Ovary (tissue), 9 donors: ENCODE data around the gene MKS1. TPM values are rescaled to one million over a fixed set of nuclear protein-coding genes. Genes with fewer than 3 reads are reported as not detected.

Experiments
- DNase-seq, 5 donors: peaks; one replicate each; pipeline ENCODE4 v3.0.0-alpha.2; 2019 to 2020
- H3K27ac ChIP-seq, 2 donors: fragments of 200-600 bp; one replicate each; pipeline versions ENCODE4 v1.5.1 to v1.8.0; 2019 to 2022
- H3K27me3 ChIP-seq: fragments of 200-600 bp; one replicate; pipeline ENCODE4 v1.8.0; 2022
- H3K36me3 ChIP-seq: fragments of 200-600 bp; sonication (generic); one replicate; pipeline ENCODE4 v1.5.1; 2019
- H3K4me1 ChIP-seq: one replicate; pipeline ENCODE4 v1.8.1; 2013; ENCODE audit warnings: mild to moderate bottlenecking, moderate library complexity; ENCODE audit not compliant: insufficient read depth
- H3K4me3 ChIP-seq: fragments of 200-600 bp; sonication (generic); one replicate; pipeline ENCODE4 v1.5.1; 2017
- H3K9me3 ChIP-seq, 2 donors: fragments of 200-600 bp in 1 of 2; sonication (generic) in 1 of 2; one replicate each; pipeline versions ENCODE4 v1.5.1 to v1.8.1; 2013 to 2019; ENCODE audit warnings: mild to moderate bottlenecking in 1 of 2, moderate library complexity in 1 of 2
- CTCF ChIP-seq, 3 donors: fragments of 450-650 bp in 2 of 3; fragments of 200-600 bp in 1 of 3; IDR thresholded peaks; one replicate each; pipeline versions ENCODE4 v1.5.1 to v1.8.0; 2016 to 2022; ENCODE audit warnings: antibody characterized with exemption in 3 of 3, mild to moderate bottlenecking in 1 of 3
- EP300 ChIP-seq: sonication (generic); formaldehyde crosslinking; IDR thresholded peaks from one replicate; pipeline ENCODE4 v1.6.1; 2017; ENCODE audit warnings: antibody characterized with exemption
- POLR2A ChIP-seq: fragments of 450-650 bp; IDR thresholded peaks from one replicate; pipeline ENCODE4 v1.6.1; 2017; ENCODE audit warnings: antibody characterized with exemption, mild to moderate bottlenecking, moderate library complexity
- WGBS, 3 donors: extraction: QIAGEN DNeasy Blood & Tissue Kit in 1 of 3; methylation state at CpG; one replicate each; pipeline versions ENCODE4 v1.1.5 to v1.1.7; 2013 to 2017; 5-methylcytosine and 5-hydroxymethylcytosine counted together
- intact Hi-C, 4 donors: fragments of 100-400 bp; cut with DNase I; formaldehyde crosslinking; loops; one replicate each; pipeline versions ENCODE4 v1.11.0 to v1.15.1; 2022 to 2023
- polyA plus RNA-seq, 2 donors: library from polyadenylated mRNA; stranded (reverse); fragments of 200-250 nt in 1 of 2; fragments of 350-450 nt in 1 of 2; fragmentation: Illumina TruSeq in 1 of 2; extraction: RNeasy Lipid Tissue Mini Kit (QIAGEN cat#74804) in 1 of 2; gene quantifications; one replicate each; pipeline ENCODE4 v1.2.3, GENCODE V29; 2013 to 2014
- total RNA-seq, 7 donors: library from RNA; depleted of rRNA in 2 of 7; stranded (reverse); fragments of >200 nt in 2 of 7; fragmentation: NEBNext Ultra II Directional in 3 of 7; extraction: Animal tissue kit (Norgen Biotek cat#: 25700) in 3 of 7; gene quantifications; one replicate each; pipeline versions ENCODE4 v1.1.0 to v1.2.4, GENCODE V29; 2016 to 2023
- donor health status: DM: no; HTN: no; CAD: no; lungs with moderate emphysema.
- donor health status: DM: no; HTN: no; CAD: no.
- donor health status: Bipolar disorder and iron deficiency.
- donor health status: DM: yes; HTN: yes; CAD: no.
- donor health status: DM: no; HTN: no; CAD: no.
- donor health status: DM: yes; HTN: yes; CAD: no.

Gene MKS1
- total and polyA plus RNA-seq, 9 donors: 10.0 to 26.0 (median 18.5) TPM

DNA sequence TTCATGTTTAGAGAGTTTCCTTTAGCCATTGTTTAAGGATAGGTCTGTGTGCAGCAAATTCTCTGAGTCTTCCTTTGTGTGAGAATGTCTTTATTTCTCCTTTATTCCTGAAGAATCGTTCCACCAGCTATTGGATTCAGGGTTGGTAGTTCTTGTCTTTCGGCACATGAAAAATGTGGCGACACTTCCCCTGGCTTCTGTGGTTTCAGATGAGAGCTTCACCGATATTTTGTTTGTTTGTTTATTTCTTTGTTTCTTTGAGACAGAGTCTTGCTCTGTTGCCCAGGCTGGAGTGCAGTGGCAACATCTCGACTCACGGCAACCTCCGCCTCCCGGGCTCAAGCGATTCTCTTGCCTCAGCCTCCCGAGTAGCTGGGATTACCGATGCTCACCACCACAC lies 43.1 kb upstream of the MKS1 start:
- Histone ChIP-seq H3K4me1 (no peaks in the 10 kb centered on the region), H3K9me3 (no peaks in the 10 kb centered on the region), H3K4me3 (no peak overlapping the region), H3K27me3 (no peaks in the 10 kb centered on the region), H3K36me3 (no peaks in the 10 kb centered on the region), H3K27ac (no peak overlapping the region)
- TF ChIP-seq EP300 (no peak), CTCF (IDR thresholded peaks at IDR 0.05) (no peak), POLR2A (no peak)
- DNase-seq: no peak
- intact Hi-C loops: no loop called here
- WGBS, 3 donors: 86 to 89% (median 89%) methylated on average over 11 of the region's 11 CpGs

DNA sequence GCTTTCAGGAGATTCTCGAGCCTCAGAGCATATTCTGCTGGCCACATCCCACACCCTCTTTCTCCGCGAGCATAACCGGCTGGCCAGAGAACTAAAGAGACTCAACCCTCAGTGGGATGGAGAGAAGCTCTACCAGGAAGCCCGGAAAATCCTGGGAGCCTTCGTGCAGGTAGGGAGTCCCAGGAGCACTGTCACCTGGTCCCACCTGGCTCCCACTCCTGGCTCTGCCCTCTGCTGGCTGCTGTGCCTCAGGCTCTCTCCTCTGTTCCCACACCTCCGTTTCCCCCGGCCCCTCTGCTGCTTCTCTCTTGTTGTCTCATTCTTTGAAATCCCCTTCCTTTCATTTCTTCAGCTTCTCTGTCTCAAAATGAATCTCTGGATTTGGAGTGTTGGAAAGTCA lies 35.7 kb upstream of the MKS1 start:
- no peak for TF ChIP-seq POLR2A
- TF ChIP-seq EP300: no peak
- TF ChIP-seq CTCF (IDR thresholded peaks at IDR 0.05): no peak
- no peak for DNase-seq
- H3K4me1 ChIP-seq: no peaks in the 10 kb centered on the region
- no peaks in the 10 kb centered on the region for H3K36me3 ChIP-seq
- whole genome bisulfite sequencing, 3 donors: 18 to 20% (median 20%) methylated on average over 8 of the region's 8 CpGs
- no peak overlapping the region for H3K27ac ChIP-seq
- H3K4me3 ChIP-seq: no peak overlapping the region
- intact Hi-C loops: no loop called here
- H3K9me3 ChIP-seq: no peaks in the 10 kb centered on the region
- no peaks in the 10 kb centered on the region for H3K27me3 ChIP-seq

DNA sequence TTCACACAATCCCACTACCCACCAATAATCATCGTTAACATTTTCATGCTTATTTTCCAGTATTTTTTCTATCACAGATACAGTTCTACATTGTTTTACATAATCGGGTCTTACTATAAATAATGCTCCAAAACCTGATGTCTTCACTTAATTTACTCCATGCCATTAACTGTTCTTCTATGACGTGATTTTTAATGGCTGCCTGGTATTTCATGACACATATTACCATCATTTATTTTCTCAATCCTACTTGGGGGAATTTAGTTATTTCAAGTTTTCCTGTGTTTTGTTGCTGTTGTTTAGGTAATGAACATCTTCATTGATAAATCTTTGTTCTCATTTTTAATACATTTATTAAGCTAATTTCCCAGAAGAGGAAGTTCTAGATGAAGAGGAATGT lies 34.0 kb upstream of the MKS1 start:
- no peak for DNase-seq
- no peaks in the 10 kb centered on the region for H3K36me3 ChIP-seq
- no peaks in the 10 kb centered on the region for H3K9me3 ChIP-seq
- no peaks in the 10 kb centered on the region for H3K4me1 ChIP-seq
- intact Hi-C loops: no loop called here
- H3K27ac ChIP-seq: no peak overlapping the region
- TF ChIP-seq EP300 (no peak), POLR2A (no peak), CTCF (IDR thresholded peaks at IDR 0.05) (no peak)
- H3K27me3 ChIP-seq: no peaks in the 10 kb centered on the region
- no peak overlapping the region for H3K4me3 ChIP-seq
- 70 to 72% (median 72%) methylated on average over 3 of the region's 3 CpGs for WGBS, 3 donors

- DNase-seq: no peak
- no peaks in the 10 kb centered on the region for H3K9me3 ChIP-seq
- no peak for TF ChIP-seq CTCF (IDR thresholded peaks at IDR 0.05)
- TF ChIP-seq EP300: no peak
- no peak for TF ChIP-seq POLR2A
- WGBS, 3 donors: 60 to 74% (median 65%) methylated on average over 9 of the region's 9 CpGs
- intact Hi-C loops: no loop called here
- H3K36me3 ChIP-seq: no peaks in the 10 kb centered on the region
- no peak overlapping the region for H3K27ac ChIP-seq
- H3K4me1 ChIP-seq: no peaks in the 10 kb centered on the region
- H3K4me3 ChIP-seq: no peak overlapping the region
- no peaks in the 10 kb centered on the region for H3K27me3 ChIP-seq
Observed at GRCh38 chr17:58252141-58252540, 33.1 kb upstream of the MKS1 start.
